Measurements from ENCODE around the gene NECTIN4.
"Not testable (repeated sequence)": the region's sequence is repeated elsewhere in the genome, so short reads cannot be mapped to it uniquely, and the experiment has no call there.

The NECTIN4 gene

DNA sequence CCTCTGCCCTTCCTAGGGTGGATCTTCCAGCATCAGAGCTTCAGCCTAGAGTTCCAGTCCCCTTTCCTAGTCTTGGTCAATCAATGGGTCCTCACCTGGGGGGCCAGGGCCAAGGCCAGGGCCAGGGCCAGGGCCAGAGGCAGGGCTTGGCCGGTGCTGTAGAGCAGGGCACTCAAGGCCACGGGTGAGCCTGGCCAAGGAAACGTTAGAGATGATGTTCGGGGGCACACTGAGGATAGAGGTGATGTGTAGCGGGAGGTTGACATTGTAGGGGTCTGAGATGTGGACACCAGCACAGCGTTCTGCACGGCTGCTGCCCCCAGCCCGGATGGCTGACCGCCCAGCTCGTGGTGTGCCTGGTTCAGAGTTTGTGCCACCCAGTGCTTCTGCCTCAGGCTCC is 38.1 kb downstream of the NECTIN4 start:
- no peak for DNase-seq

DNA sequence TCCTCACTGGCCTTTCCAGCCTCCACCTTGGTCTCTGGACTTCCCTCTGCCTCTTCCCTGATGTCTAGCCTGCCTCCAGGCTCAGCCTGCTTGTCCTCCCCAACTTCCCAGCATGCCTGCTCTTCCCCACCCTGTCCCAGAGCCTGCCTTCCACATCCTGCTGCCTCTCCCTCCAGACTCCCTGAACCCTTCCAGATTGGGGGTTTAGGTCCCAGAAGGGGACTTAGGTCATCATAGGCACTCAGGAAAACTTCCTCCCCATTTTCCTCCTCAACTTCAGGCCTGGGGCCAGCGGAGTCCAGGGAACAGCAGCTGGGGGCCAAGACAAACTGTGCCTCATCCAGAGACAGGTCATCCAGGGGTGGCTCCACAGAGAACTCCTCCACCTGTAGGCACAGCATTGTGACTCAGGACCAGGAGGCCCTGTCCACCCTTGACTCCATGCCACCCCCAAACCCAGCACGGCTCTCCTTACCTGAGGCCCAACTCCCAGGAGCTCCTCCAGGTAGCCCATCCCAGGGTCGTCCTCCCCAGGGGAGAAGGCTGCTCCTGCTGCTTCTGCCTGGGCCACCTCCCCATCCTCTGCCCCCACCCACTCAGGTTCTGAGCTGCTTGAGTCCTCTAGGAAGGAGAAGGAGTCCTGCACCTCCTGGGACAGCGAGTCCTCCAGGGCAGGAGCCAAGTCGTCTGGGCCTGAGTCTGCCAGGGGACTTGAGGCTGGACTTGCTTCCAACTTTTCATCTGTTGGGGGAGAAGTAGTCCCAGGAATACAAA is 40.2 kb downstream of the NECTIN4 start:
- no peak for DNase-seq

DNA sequence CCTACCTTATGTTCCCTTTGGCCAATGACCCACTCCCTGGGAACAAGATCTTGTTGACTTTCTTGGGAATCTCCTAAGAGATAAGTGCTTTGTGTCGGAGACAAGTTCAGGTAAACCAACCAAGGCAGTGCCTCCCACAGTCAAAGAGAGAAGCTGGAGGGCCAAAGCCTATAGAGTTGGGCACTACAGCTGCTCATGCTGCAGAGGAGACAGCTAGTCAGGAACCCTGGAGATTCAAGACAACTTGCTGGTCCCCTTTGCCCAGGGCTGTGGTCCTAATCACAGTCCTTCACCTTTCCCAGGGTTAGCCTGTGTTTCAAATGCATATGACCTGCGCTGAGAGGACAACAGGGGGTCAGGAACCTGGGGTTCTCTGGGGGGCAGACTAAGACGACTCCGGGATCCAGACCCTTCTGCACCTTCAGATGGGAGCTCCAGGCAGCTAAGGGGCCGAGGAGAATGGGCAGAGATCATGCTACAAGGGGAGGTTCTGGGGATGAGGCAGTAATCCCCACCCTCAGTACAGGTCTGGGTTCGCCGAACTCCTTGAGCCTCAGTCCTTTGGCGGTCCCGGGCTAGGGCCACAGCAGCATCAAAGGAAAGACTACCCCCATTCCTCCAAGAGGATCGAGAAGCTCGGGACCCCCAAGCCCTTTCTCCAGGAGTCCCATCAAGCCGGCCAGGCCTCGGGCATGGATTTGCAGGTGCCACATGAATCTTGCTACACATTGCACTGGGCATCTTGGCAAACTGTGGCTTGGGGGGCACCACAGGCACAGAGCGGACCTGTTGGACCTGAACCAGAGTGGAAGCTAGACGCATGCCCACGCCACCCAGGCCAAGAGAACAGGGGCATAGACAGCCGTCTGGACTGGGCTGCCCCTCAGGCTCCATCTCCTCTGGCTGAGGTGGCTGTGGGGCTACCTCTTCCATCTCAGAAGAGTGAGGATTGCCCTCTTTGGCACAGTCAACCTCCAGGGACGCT is 41.6 kb downstream of the NECTIN4 start:
- no peak for DNase-seq

GRCh38 chr1:161046605-161047228 is 42.6 kb downstream of the NECTIN4 start:
- DNase-seq: no peak

DNA sequence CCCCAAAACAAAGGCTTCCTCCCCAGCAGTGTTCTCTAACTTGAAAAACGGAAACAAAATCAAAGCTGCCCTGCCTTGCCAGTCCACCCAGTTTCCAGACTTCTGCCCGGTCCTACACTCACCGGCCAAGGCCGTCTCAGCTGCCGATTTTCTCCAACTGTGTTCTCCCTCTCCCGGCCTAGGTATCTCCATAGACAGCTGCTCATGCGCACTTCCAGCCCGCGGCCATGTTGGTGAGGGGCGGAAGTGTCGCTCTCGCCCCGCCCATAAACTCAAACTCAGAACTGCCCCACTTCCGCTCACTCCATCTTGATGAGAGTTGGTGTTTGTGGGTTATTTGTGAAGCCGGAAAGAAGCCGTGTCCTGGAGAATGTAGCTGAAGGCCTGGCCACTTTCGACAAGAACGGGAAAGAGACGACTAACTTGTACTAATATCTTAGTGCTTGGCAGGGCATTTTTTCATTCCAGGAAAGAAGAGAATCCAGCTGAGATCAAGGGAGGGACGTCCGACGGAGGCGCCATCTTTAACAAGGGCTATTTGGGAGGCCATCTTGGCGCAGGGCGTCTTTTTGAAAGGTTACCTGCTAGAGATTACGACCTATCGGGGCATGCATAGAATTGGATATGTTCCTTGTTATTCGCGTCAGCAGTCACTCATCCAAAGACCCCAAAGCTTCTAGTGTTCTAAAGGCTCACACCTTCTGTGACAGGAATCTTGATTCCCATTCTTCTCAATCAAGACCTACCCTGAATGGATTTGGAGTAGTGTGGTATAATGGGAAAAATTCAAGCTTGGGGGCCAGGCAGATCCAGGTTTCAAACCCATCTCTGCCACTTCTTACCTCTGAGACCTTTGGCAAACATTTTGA is 43.4 kb downstream of the NECTIN4 start, which contains the start of gene USF1:
Gene USF1 (minus strand): TSS at position 242 of the 869 bp plus-strand sequence. CDS start 2,702 bp downstream, outside the sequence.
- DNase-seq: peak; percentile 94

DNA sequence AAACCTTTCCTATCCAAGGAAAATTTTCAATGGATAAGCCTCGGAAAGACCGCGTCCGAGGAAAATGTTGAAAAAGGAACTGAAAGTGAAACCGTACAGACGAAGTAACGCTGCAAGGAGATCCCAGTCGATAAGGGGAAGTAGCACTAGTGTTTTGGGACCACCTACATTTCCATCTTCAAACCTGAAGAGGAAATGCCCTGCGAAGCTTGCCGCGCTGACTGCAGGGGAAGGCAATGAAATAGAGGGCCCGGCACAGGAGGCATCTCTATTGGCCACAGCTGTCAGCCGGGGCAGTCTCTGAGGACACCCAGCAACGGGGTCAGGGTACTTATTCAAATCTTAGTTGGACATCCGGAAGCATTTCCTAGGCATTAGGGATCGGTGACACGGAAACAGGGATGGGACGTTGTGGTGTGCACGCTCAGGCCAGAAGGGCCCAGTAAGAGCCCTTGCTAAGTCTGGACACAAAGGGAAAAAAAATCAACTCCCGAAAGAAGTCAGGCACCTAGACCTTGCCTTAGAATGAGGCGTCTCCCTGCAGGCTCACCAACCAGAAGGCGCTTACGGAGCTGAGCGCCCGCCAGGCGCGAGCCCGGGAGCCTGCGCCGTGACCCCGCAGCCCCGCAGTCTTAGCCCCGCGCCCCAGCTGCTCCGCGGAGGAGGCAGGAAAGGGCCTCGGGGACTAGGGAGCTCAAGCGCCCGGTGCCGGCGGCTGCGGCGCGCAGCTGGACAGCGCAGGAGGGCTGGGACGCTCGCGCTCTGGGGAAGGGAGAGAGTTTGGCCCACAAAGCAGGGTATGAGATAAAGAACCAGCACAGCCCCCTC is 44.2 kb downstream of the NECTIN4 start:
- DNase-seq: peak; percentile 82

GRCh38 chr1:161044535-161044907 is 44.8 kb downstream of the NECTIN4 start:
- DNase-seq: peak; percentile 50

DNA sequence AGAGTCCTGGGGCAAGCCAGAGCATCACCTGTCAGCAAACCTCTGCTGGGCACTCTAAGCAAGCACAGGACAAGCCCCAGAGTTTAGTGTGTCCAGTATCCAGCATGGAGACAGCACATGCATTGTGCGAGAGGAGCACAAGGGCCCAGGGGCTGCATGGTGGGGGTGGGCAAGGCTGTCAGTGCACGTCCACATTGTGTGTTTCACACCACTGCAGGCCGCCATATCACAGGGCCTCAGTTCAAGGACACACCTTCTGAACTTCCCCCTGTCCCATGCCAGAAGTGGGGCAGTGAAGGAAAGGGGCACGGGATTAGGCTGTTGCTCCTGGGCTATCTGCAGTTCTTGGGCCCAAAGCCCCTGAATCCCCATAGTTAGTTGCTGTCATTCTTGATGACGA is 49.8 kb downstream of the NECTIN4 start:
- no peak for DNase-seq

DNA sequence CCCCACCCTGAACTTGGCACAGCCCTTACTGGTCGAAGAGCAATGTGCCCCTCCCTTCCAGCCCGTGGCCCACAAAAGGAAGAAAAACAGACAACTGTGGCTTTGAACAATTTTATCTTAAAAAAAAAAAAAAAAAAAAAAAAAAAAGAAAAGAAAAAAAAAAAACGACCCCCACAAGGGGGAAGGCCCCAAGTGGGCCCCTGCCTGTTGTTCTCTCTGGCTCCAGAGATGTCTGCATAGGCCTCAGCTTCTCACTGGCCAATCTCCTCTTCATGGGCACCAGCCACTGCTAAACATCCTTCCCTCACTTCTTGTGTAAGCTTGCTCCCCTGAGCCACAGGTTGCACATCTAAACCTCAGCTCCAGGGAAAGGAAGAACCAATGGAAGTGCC is 50.2 kb downstream of the NECTIN4 start:
- DNase-seq: no peak

GRCh38 chr1:161038523-161039153 is 50.7 kb downstream of the NECTIN4 start, which contains the start of gene TSTD1:
Gene TSTD1 (minus strand): TSS chr1:161038964. CDS start chr1:161038889, 75 bp downstream.
- DNase-seq: peak; percentile 89

GRCh38 chr1:161037661-161038522 is 51.5 kb downstream of the NECTIN4 start:
- no peak for DNase-seq

- DNase-seq: no peak
These were observed 55.6 kb downstream of the NECTIN4 start for GRCh38 chr1:161033751-161034150.

- DNase-seq: no peak
These were observed 56.9 kb downstream of the NECTIN4 start for GRCh38 chr1:161032409-161032808.

DNA sequence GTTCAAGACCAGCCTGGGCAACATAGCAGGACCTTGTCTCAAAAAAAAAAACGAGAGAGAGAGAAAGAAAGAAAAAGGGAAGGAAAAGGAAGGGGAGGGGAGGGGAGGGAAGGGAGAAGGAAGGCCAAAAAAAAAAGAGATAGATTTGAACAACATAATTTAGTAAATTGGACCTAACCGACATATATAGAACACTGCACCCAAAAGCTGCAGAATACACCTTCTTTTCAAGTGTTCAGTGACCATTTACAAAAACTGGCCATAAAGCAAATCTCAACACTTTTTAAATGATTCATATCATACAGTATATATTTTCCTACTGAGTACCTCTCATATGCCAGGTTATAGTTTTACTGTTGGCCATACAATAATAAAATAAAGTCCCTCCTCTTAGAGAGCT is 57.5 kb downstream of the NECTIN4 start:
- no peak for DNase-seq

DNA sequence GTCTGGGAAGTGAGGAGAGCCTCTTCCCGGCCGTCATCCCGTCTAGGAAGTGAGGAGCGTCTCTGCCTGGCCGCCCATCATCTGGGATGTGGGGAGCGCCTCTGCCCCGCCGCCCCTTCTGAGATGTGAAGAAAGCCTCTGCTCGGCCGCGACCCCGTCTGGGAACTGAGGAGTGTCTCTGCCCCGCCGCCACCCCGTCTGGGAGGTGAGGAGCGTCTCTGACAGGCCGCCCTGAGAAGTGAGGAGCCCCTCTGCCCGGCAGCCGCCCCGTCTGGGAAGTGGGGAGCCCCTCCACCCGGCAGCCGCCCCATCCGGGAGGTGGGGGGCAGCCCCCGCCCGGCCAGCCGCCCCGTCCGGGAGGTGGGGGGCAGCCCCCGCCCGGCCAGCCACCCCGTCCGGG is 59.9 kb downstream of the NECTIN4 start:
- not testable (repeated sequence) for DNase-seq

DNA sequence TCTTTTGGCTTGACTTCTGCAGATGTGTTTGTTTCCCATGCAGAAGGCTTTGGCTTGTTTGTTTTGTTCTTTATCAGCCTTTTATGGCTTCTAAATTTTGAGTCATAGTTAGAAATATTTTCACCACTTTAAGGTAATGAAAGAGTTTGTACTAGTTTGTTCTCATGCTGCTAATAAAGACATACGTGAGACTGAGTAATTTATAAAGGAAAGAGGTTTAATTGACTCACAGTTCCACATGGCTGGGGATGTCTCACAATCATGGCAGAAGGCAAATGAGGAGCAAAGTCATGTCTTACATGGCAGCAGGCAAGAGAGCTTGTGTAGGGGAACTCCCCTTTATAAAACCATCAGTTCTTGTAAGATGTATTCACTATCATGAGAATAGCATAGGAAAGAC is 62.4 kb downstream of the NECTIN4 start:
- DNase-seq: not testable (repeated sequence)

DNA sequence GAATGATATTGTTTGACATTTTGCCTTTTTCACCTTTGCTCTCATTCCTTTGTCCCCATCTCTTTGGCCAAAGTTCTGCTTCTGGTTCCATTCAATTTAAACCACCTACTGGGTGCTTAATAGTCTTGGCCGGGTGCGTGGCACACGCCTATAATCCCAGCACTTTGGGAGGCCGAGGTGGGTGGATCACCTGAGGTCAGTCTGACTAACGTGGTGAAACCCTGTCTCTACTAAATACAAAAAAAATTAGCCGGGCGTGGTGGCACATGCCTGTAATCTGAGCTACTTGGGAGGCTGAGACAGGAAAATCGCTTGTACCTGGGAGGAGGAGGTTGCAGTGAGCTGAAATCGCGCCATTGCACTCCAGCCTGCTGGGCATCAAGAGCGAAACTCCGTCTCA is 66.9 kb downstream of the NECTIN4 start:
- not testable (repeated sequence) for DNase-seq

- DNase-seq: no peak
These were observed 67.4 kb downstream of the NECTIN4 start for GRCh38 chr1:161021970-161022353.

DNA sequence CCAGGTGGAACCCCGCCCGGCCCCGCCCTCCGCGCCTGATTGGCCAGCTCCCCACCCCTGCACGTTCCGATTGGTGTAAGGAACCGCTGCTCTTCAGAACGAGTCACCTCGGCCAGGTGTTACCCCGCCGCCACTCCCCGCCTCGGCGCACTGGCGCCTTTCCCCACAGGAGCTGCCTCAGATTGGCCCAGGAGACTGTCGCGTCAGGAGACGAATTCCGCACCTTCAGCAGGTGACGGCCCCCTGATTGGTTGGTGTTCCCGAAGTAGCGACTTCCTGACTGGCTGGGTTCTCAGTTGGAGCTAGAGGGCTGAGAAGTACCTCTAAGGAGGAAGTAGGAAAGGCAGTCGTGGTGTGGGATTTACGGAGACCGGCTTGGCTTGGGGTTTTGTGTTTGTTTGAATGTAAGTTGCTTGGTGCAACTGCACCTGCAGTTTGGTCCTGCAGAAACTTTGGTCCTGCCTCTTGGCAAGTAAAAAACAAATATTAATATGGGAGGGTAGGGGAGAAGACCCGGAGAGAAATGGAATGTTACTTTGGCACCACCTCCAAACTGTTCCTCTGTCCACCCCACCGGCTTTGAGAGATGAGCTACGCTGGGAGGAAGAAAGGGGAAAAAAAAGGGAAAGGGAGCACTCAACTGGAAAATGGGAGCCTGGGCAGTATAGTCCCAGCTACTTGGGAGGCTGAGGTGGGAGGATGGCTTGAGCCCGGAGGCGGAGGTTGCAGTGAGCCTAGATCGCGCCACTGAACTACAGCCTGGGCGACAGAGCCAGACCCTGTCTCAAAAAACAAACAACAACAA is 68.0 kb downstream of the NECTIN4 start:
- peak; percentile 94 for DNase-seq
